SK-N-SH (cell line): Measurements from ENCODE around the gene GADD45B. TPM values are rescaled to one million over a fixed set of nuclear protein-coding genes. Genes with fewer than 3 reads are reported as not detected.

Experiments
- CTCF ChIA-PET: fragments of 300-600, 350-600 bp; formaldehyde crosslinking; extraction: SDS; loops from one replicate; lab custom pipeline; 2021; lab: Yijun Ruan, JAX
- POLR2A ChIA-PET: fragments of 350-600 bp; sonication (Branson Sonifier 250); formaldehyde crosslinking; extraction: SDS; loops from one replicate; lab custom pipeline; 2020; ENCODE audit warnings: antibody characterized with exemption, inconsistent platforms; lab: Yijun Ruan, JAX
- DNase-seq: peaks from one replicate; pipeline ENCODE4 v3.0.0; 2012
- H2AFZ ChIP-seq: fragments of 200-600 bp; sonication (generic); 2 replicates; pipeline ENCODE4 v1.8.1; 2016; ENCODE audit warnings: antibody characterized with exemption, mild to moderate bottlenecking, low read depth
- H3F3A ChIP-seq: fragments of 200-600 bp; sonication (generic); replicated peaks from 2 replicates; pipeline ENCODE3; 2016; ENCODE audit warnings: antibody characterized with exemption, mild to moderate bottlenecking; ENCODE audit not compliant: insufficient read depth
- H3K27ac ChIP-seq, 2 experiments: fragments of 200-500 bp in 1 of 2; fragments of 200-600 bp in 1 of 2; sonication (Bioruptor generic) in 1 of 2; sonication (generic), shearing (Covaris generic) in 1 of 2; 2 replicates each; pipeline versions ENCODE4 v1.5.1 to v1.6.1; 2014 to 2016; ENCODE audit warnings: low read depth in 2 of 2, inconsistent platforms in 1 of 2, low read length in 1 of 2, mild to moderate bottlenecking in 1 of 2, mixed read lengths in 1 of 2
- H3K27me3 ChIP-seq: fragments of 200-600 bp; sonication (generic), shearing (Covaris generic); 2 replicates; pipeline ENCODE4 v1.6.1; 2016; ENCODE audit warnings: mixed run types; ENCODE audit not compliant: insufficient read depth
- H3K36me3 ChIP-seq, 2 experiments: fragments of 200-500 bp in 1 of 2; fragments of 200-600 bp in 1 of 2; sonication (Bioruptor generic) in 1 of 2; sonication (generic) in 1 of 2; replicated peaks in 1 of 2; 2 replicates each; pipeline versions ENCODE3 to v1.5.1; 2014 to 2016; ENCODE audit warnings: low read length in 1 of 2, mild to moderate bottlenecking in 1 of 2; ENCODE audit not compliant: insufficient read depth in 2 of 2, control insufficient read depth in 1 of 2
- H3K4me1 ChIP-seq, 2 experiments: fragments of 200-500 bp in 1 of 2; fragments of 200-600 bp in 1 of 2; sonication (Bioruptor generic) in 1 of 2; sonication (generic), shearing (Covaris generic) in 1 of 2; 2 replicates each; pipeline versions ENCODE4 v1.5.1 to v1.6.1; 2014 to 2016; ENCODE audit warnings: low read depth in 1 of 2, low read length in 1 of 2, mixed run types in 1 of 2; ENCODE audit not compliant: insufficient read depth in 2 of 2, control insufficient read depth in 1 of 2
- H3K4me2 ChIP-seq: fragments of 200-600 bp; sonication (generic), shearing (Covaris generic); 2 replicates; pipeline ENCODE4 v1.6.1; 2017; ENCODE audit warnings: mixed run types
- H3K4me3 ChIP-seq, 2 experiments: fragments of 200-500 bp in 1 of 2; fragments of 200-600 bp in 1 of 2; sonication (Bioruptor generic) in 1 of 2; sonication (generic), shearing (Covaris generic) in 1 of 2; 2 replicates each; pipeline versions ENCODE4 v1.5.1 to v1.8.1; 2014 to 2016; ENCODE audit warnings: low read depth in 2 of 2, inconsistent platforms in 1 of 2, low read length in 1 of 2, mild to moderate bottlenecking in 1 of 2, mixed read lengths in 1 of 2, moderate library complexity in 1 of 2
- H3K79me2 ChIP-seq: fragments of 200-600 bp; sonication (generic); 2 replicates; pipeline ENCODE4 v1.8.1; 2017; ENCODE audit warnings: mild to moderate bottlenecking; ENCODE audit not compliant: insufficient read depth
- H3K9ac ChIP-seq: fragments of 200-600 bp; sonication (generic); 2 replicates; pipeline ENCODE4 v1.6.1; 2017; ENCODE audit warnings: mixed run types
- H3K9me2 ChIP-seq: fragments of 200-600 bp; sonication (generic); 2 replicates; pipeline ENCODE4 v1.6.1; 2017; ENCODE audit warnings: mixed run types
- H3K9me3 ChIP-seq: fragments of 200-600 bp; sonication (generic); 2 replicates; pipeline ENCODE4 v1.6.1; 2017; ENCODE audit warnings: mixed run types, mild to moderate bottlenecking, moderate library complexity
- H4K20me1 ChIP-seq: fragments of 200-600 bp; sonication (generic); 2 replicates; pipeline ENCODE4 v1.6.1; 2017; ENCODE audit warnings: mild to moderate bottlenecking, mixed run types; ENCODE audit not compliant: insufficient read depth
- EP300 ChIP-seq, 2 experiments: IDR thresholded peaks; 2 replicates each; pipeline versions ENCODE4 v1.4.0 to v1.6.1; 2012; ENCODE audit warnings: borderline replicate concordance in 1 of 2, low read depth in 1 of 2, low read length in 1 of 2
- FOSL2 ChIP-seq: IDR thresholded peaks from 2 replicates; pipeline ENCODE4 v1.4.0; 2012; ENCODE audit warnings: low read depth, mild to moderate bottlenecking, moderate library complexity, borderline replicate concordance
- FOXM1 ChIP-seq: IDR thresholded peaks from 2 replicates; pipeline ENCODE4 v1.4.0; 2012; ENCODE audit warnings: low read depth, mild to moderate bottlenecking
- GATA2 ChIP-seq: sonication (generic); formaldehyde crosslinking; IDR thresholded peaks from 2 replicates; pipeline ENCODE4 v1.5.0; 2020; ENCODE audit warnings: mild to moderate bottlenecking, missing genetic modification reagents
- MAX ChIP-seq: IDR thresholded peaks from 2 replicates; pipeline ENCODE4 v1.4.0; 2012; ENCODE audit warnings: low read depth
- NFIC ChIP-seq: IDR thresholded peaks from 2 replicates; pipeline ENCODE4 v1.4.0; 2012; ENCODE audit warnings: borderline replicate concordance
- NRF1 ChIP-seq: IDR thresholded peaks from 2 replicates; pipeline ENCODE4 v1.6.1; 2012; ENCODE audit warnings: low read depth, mild to moderate bottlenecking, low read length
- PBX3 ChIP-seq: IDR thresholded peaks from 2 replicates; pipeline ENCODE4; 2012
- POLR2AphosphoS5 ChIP-seq: IDR thresholded peaks from 2 replicates; pipeline ENCODE4 v1.6.1; 2012; ENCODE audit warnings: low read depth, low read length
- RFX5 ChIP-seq: IDR thresholded peaks from 2 replicates; pipeline ENCODE4 v1.6.1; 2012; ENCODE audit warnings: mild to moderate bottlenecking, improper control_type of control experiment, low read length
- RXRA ChIP-seq: IDR thresholded peaks from 2 replicates; pipeline ENCODE4 v1.4.0; 2012; ENCODE audit warnings: low read depth, mild to moderate bottlenecking, borderline replicate concordance
- TCF12 ChIP-seq: IDR thresholded peaks from 2 replicates; pipeline ENCODE4 v1.4.0; 2012
- TEAD4 ChIP-seq: IDR thresholded peaks from 2 replicates; pipeline ENCODE4 v1.4.0; 2012; ENCODE audit warnings: mild to moderate bottlenecking, borderline replicate concordance; ENCODE audit not compliant: insufficient read depth
- USF1 ChIP-seq: IDR thresholded peaks from 2 replicates; pipeline ENCODE4 v1.4.0; 2012; ENCODE audit warnings: low read depth, borderline replicate concordance
- YY1 ChIP-seq: IDR thresholded peaks from 2 replicates; pipeline ENCODE4 v1.4.0; 2012; ENCODE audit warnings: low read depth, mild to moderate bottlenecking
- ZBTB33 ChIP-seq: IDR thresholded peaks from 2 replicates; pipeline ENCODE4 v1.4.0; 2012; ENCODE audit warnings: low read depth, borderline replicate concordance
- WGBS: methylation state at CpG from one replicate; pipeline ENCODE4 v1.1.6; 2017; ENCODE audit warnings: low lambda C conversion rate; 5-methylcytosine and 5-hydroxymethylcytosine counted together
- polyA plus RNA-seq, 3 experiments: library from polyadenylated mRNA; depleted of rRNA; stranded (reverse); fragments of >200 nt; gene quantifications; 2 replicates each; pipeline ENCODE4 v1.2.3, GENCODE V29; 2012

The GADD45B gene
- polyA plus RNA-seq, 1 of the 3 experiments (the other 2 are of a cell fraction), result 67.6 TPM

GRCh38 chr19:2490659-2491058 is 14.7 kb downstream of the GADD45B start:
- Histone ChIP-seq H3K27me3 (no peaks in the 10 kb centered on the region), H3K79me2 (peaks cover 3% of the 10 kb centered on the region; the same call in 1 of the 2 replicates), H3K4me1 (peaks cover 18 to 22% of the 10 kb centered on the region in 2 experiments; a peak in 3 of 4 replicates), H3K4me2 (0 out of 2 replicates have a peak overlapping the region, but pooled peaks have one; percentile 30), H3F3A (peaks cover 43% of the 10 kb centered on the region), H3K4me3 (no peak overlapping the region), H3K27ac (no peak overlapping the region), H4K20me1 (no peaks in the 10 kb centered on the region), H3K36me3 (no peaks in the 10 kb centered on the region), H3K9me2 (no peaks in the 10 kb centered on the region), H2AFZ (no peak overlapping the region), H3K9ac (no peak overlapping the region), H3K9me3 (no peaks in the 10 kb centered on the region)
- DNase-seq, result no peak
- CTCF ChIA-PET, result no interaction called here
- POLR2A ChIA-PET, result no interaction called here
- WGBS, result 60% methylated on average over 7 of the region's 7 CpGs
- no peak for TF ChIP-seq MAX
- no peak for TF ChIP-seq YY1

- no peak for DNase-seq
- no peak overlapping the region for H2AFZ ChIP-seq
Measured at GRCh38 chr19:2491130-2491801, 15.3 kb downstream of the GADD45B start.

More at GRCh38 chr19:2491130-2491801, 15.3 kb downstream of the GADD45B start:
- Histone ChIP-seq H3K4me1 (peaks cover 18 to 22% of the 10 kb centered on the region in 2 experiments; a peak in 3 of 4 replicates), H3K9ac (no peak overlapping the region), H3K4me2 (peak overlapping the region; percentile 30; the same call in 1 of the 2 replicates), H3K36me3 (no peaks in the 10 kb centered on the region), H3F3A (peaks cover 43% of the 10 kb centered on the region), H3K79me2 (peaks cover 3% of the 10 kb centered on the region; the same call in 1 of the 2 replicates), H3K9me3 (no peaks in the 10 kb centered on the region), H3K27me3 (no peaks in the 10 kb centered on the region), H3K27ac (peak overlapping the region in 1 of 2 experiments; percentile 64; a peak in 2 of 4 replicates), H4K20me1 (no peaks in the 10 kb centered on the region), H3K4me3 (no peak overlapping the region), H3K9me2 (no peaks in the 10 kb centered on the region)
- ChIA-PET POLR2A (no interaction called here), CTCF (no interaction called here)
- TF ChIP-seq NRF1 (no peak), EP300 (IDR thresholded peaks at IDR 0.05; ENCODE audit: borderline replicate concordance in 1 of 2, low read depth in 1 of 2, low read length in 1 of 2) (peak in 1 of 2 experiments; percentile 65; a peak in 1 of 4 replicates), FOXM1 (no peak), PBX3 (peak; percentile 88), FOSL2 (peak; percentile 66; the same call in 1 of the 2 replicates), USF1 (0 out of 2 replicates have a peak, but pooled peaks have one; percentile 24), TCF12 (peak; percentile 89), RXRA (no peak; the same call in 1 of the 2 replicates), POLR2AphosphoS5 (peak; percentile 19; the same call in 1 of the 2 replicates), RFX5 (no peak), MAX (peak; percentile 59; the same call in 1 of the 2 replicates), ZBTB33 (0 out of 2 replicates have a peak, but pooled peaks have one; percentile 52), GATA2 (CRISPR knock-in tag) (no peak), TEAD4 (peak; percentile 87; the same call in 1 of the 2 replicates), NFIC (peak; percentile 41)
- WGBS, result 30% methylated on average over 14 of the region's 23 CpGs
